GM12878 (cell line): Measurements from ENCODE around the gene PLEK2. TPM values are rescaled to one million over a fixed set of nuclear protein-coding genes. Genes with fewer than 3 reads are reported as not detected.
"Not testable (repeated sequence)": the region's sequence is repeated elsewhere in the genome, so short reads cannot be mapped to it uniquely, and the experiment has no call there.

Experiments used
- ATAC-seq: fragments of 200-7000 bp; cut with Tn5 transposase; 3 replicates; pipeline ENCODE4 v1.9.1; 2020; ENCODE audit warnings: mild to moderate bottlenecking, moderate library complexity
- BruUV-seq: library from RNA; stranded (reverse); fragments of 400-500 nt; replicated peaks from 2 replicates; lab custom pipeline; 2021; lab: Mats Ljungman, UMichigan
- CTCF ChIA-PET: fragments of 300-600 bp; sonication (Branson Sonifier 250); formaldehyde crosslinking; extraction: SDS; loops from one replicate; lab custom pipeline; 2021; ENCODE audit warnings: inconsistent platforms; lab: Yijun Ruan, JAX
- POLR2A ChIA-PET: fragments of 350-600 bp; formaldehyde crosslinking; extraction: SDS; loops from one replicate; lab custom pipeline; 2021; ENCODE audit warnings: inconsistent platforms; lab: Charles Lee
- RAD21 ChIA-PET: fragments of 300-600 bp; sonication (Branson Sonifier 250); formaldehyde crosslinking; loops from one replicate; lab custom pipeline; 2023; ENCODE audit warnings: antibody characterized with exemption; ENCODE audit not compliant: unreplicated experiment; lab: Charles Lee
- SMC1A ChIA-PET: fragments of 300-600 bp; sonication (Branson Sonifier 250); formaldehyde crosslinking; loops from one replicate; lab custom pipeline; 2023; ENCODE audit not compliant: unreplicated experiment, uncharacterized antibody; lab: Charles Lee
- DNase-seq: peaks from one replicate; pipeline ENCODE4 v3.0.0-alpha.2; 2011; ENCODE audit warnings: low read depth, low spot score
- FAIRE-seq: peaks from 3 replicates; lab custom pipeline; 2011; peaks lifted over from hg19 to GRCh38; lab: Jason Lieb, UNC
- H2AFZ ChIP-seq: 2 replicates; pipeline ENCODE4 v1.6.0; 2011; ENCODE audit warnings: low read depth, low read length, control low read depth; ENCODE audit not compliant: control insufficient read depth
- H3K27ac ChIP-seq: 2 replicates; pipeline ENCODE4 v1.5.1; 2011; ENCODE audit warnings: control low read depth; ENCODE audit not compliant: control insufficient read depth, insufficient read depth
- H3K27me3 ChIP-seq, 2 experiments: replicated peaks in 1 of 2; 2 replicates each; pipeline versions ENCODE4 v1.6.0 to v1.6.1; 2011; ENCODE audit warnings: low read length in 1 of 2; ENCODE audit not compliant: control insufficient read depth in 2 of 2, insufficient read depth in 2 of 2
- H3K36me3 ChIP-seq, 2 experiments: 2 replicates each; pipeline ENCODE4 v1.5.1; 2011; ENCODE audit warnings: low read length in 1 of 2; ENCODE audit not compliant: control insufficient read depth in 2 of 2, insufficient read depth in 2 of 2
- H3K4me1 ChIP-seq: 2 replicates; pipeline ENCODE4 v1.6.1; 2011; ENCODE audit warnings: mild to moderate bottlenecking, low read length, moderate library complexity, mixed read lengths; ENCODE audit not compliant: control insufficient read depth, insufficient read depth
- H3K4me2 ChIP-seq: 2 replicates; pipeline ENCODE4 v1.6.0; 2011; ENCODE audit warnings: control low read depth; ENCODE audit not compliant: control insufficient read depth, insufficient read depth
- H3K4me3 ChIP-seq: fragments of 200-600 bp; sonication (generic); 2 replicates; pipeline ENCODE4 v1.5.1; 2016
- H3K79me2 ChIP-seq: 2 replicates; pipeline ENCODE4 v1.6.0; 2011; ENCODE audit warnings: low read length; ENCODE audit not compliant: control insufficient read depth, insufficient read depth
- H3K9ac ChIP-seq: 2 replicates; pipeline ENCODE4 v1.8.0; 2011; ENCODE audit warnings: low read length, control low read depth, mixed read lengths; ENCODE audit not compliant: control insufficient read depth, insufficient read depth
- H3K9me3 ChIP-seq: replicated peaks from 3 replicates; pipeline ENCODE4 v1.5.1; 2011; ENCODE audit warnings: mild to moderate bottlenecking, low read length; ENCODE audit not compliant: control insufficient read depth, insufficient read depth
- H4K20me1 ChIP-seq: 2 replicates; pipeline ENCODE4 v1.6.0; 2011; ENCODE audit not compliant: control insufficient read depth, insufficient read depth
- SMAD5 ChIP-seq: IDR thresholded peaks from 2 replicates; pipeline ENCODE4 v1.6.1; 2016; ENCODE audit warnings: antibody characterized with exemption, low read depth
- WGBS: methylation state at CpG from one replicate; pipeline ENCODE4 v1.1.6; 2016; ENCODE audit warnings: low lambda C conversion rate; ENCODE audit not compliant: insufficient replicate concordance, insufficient coverage; ENCODE audit errors: missing lambda C conversion rate; 5-methylcytosine and 5-hydroxymethylcytosine counted together
- in situ Hi-C: fragments of 300-500 bp; cut with MboI; formaldehyde crosslinking; loops from 9 replicates; pipeline ENCODE4 v1.14.3; 2018; ENCODE audit warnings: mixed read lengths
- intact Hi-C: fragments of 100-400 bp; cut with micrococcal nuclease; formaldehyde crosslinking; loops from one replicate; pipeline ENCODE4 v1.14.2; 2022; ENCODE audit not compliant: unreplicated experiment
- polyA plus RNA-seq, 11 experiments: library from polyadenylated mRNA; depleted of rRNA in 4 of 11; unstranded in 6 of 11; stranded (reverse) in 5 of 11; fragments of >200 nt; fragmentation: Nextera tagmentation in 4 of 11; fragmentation: Illumina TruSeq in 1 of 11; extraction: Ambion mirVana in 4 of 11; extraction: Trizol in 1 of 11; gene quantifications; 1 replicate in 1 of 11; 2 replicates in 10 of 11; pipeline versions ENCODE4 v1.2.1 to v1.2.3, GENCODE V29; 2011 to 2016; ENCODE audit warnings: inconsistent platforms in 2 of 11, missing spikeins in 2 of 11, low read depth in 1 of 11
- total RNA-seq, 4 experiments: library from RNA; depleted of rRNA in 3 of 4; stranded (reverse); fragments of >200 nt in 3 of 4; fragmentation: Illumina TruSeq in 1 of 4; extraction: Trizol in 1 of 4; gene quantifications; 2 replicates each; pipeline versions ENCODE4 v1.2.1 to v1.2.3, GENCODE V29; 2013 to 2021
- TF ChIP-seq, protein P1 (sequence below): fragments of 450-650 bp; formaldehyde crosslinking; IDR thresholded peaks from 2 replicates; pipeline ENCODE4 v1.5.0; 2022; ENCODE audit warnings: mild to moderate bottlenecking, missing genetic modification characterization
- TF ChIP-seq, protein P2 (sequence below), 3 experiments: IDR thresholded peaks in 2 of 3; conservative IDR thresholded peaks in 1 of 3; 2 replicates each; pipeline ENCODE4 v1.5.1; 2011; ENCODE audit warnings: low read depth in 3 of 3, low read length in 3 of 3, mild to moderate bottlenecking in 3 of 3, control low read depth in 2 of 3, moderate library complexity in 2 of 3, inconsistent platforms in 1 of 3, mixed read lengths in 1 of 3; ENCODE audit not compliant: control insufficient read depth in 2 of 3, insufficient read depth in 1 of 3; ENCODE audit errors: extremely low read depth in 1 of 3

PLEK2 gene
- total and polyA plus RNA-seq, 10 of the 15 experiments (the other 5 are each of a cell fraction or from before 2014, with no cell fraction given), result 0.08 to 0.20 TPM; not detected in 8

DNA sequence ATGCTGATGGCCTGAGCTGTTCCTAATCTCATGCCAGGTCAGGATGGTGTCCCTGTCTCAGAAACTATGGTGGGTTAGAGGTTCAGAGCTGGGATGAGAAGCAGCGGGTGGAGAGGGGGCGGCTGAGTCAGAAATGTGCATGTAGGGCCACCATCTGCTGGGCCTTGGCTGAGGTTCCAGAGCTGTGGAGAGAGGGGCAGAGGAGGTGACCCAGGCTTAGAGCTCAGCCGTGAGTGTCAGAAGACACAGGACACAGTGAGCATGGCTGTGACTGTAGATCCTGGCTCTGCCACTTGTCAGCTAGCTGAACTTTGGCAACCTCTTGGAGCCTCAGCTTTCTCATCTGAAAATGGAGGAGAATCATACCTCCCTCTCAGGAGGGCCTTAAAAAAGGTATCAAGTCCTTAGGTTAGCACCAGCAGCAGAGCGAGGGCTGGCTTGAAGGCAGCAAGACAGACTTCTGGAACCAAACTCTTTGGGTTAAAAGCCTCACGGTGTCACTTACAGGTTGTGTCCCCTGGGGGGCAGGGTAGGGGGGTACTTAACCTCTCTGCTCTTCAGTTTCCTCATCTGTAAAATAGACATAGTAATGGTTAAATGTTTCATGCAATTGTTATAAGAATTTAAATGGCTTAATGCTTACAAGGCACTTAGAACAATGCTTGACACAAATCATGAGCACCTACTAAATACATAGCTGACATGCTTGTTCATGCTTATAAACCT, 41.8 kb upstream of the PLEK2 start:
- TF ChIP-seq, protein P1, sequence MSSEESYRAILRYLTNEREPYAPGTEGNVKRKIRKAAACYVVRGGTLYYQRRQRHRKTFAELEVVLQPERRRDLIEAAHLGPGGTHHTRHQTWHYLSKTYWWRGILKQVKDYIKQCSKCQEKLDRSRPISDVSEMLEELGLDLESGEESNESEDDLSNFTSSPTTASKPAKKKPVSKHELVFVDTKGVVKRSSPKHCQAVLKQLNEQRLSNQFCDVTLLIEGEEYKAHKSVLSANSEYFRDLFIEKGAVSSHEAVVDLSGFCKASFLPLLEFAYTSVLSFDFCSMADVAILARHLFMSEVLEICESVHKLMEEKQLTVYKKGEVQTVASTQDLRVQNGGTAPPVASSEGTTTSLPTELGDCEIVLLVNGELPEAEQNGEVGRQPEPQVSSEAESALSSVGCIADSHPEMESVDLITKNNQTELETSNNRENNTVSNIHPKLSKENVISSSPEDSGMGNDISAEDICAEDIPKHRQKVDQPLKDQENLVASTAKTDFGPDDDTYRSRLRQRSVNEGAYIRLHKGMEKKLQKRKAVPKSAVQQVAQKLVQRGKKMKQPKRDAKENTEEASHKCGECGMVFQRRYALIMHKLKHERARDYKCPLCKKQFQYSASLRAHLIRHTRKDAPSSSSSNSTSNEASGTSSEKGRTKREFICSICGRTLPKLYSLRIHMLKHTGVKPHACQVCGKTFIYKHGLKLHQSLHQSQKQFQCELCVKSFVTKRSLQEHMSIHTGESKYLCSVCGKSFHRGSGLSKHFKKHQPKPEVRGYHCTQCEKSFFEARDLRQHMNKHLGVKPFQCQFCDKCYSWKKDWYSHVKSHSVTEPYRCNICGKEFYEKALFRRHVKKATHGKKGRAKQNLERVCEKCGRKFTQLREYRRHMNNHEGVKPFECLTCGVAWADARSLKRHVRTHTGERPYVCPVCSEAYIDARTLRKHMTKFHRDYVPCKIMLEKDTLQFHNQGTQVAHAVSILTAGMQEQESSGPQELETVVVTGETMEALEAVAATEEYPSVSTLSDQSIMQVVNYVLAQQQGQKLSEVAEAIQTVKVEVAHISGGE, result no peak
- no peak for TF ChIP-seq SMAD5
- TF ChIP-seq, protein P2, sequence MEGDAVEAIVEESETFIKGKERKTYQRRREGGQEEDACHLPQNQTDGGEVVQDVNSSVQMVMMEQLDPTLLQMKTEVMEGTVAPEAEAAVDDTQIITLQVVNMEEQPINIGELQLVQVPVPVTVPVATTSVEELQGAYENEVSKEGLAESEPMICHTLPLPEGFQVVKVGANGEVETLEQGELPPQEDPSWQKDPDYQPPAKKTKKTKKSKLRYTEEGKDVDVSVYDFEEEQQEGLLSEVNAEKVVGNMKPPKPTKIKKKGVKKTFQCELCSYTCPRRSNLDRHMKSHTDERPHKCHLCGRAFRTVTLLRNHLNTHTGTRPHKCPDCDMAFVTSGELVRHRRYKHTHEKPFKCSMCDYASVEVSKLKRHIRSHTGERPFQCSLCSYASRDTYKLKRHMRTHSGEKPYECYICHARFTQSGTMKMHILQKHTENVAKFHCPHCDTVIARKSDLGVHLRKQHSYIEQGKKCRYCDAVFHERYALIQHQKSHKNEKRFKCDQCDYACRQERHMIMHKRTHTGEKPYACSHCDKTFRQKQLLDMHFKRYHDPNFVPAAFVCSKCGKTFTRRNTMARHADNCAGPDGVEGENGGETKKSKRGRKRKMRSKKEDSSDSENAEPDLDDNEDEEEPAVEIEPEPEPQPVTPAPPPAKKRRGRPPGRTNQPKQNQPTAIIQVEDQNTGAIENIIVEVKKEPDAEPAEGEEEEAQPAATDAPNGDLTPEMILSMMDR (IDR thresholded peaks at IDR 0.05 in 2 of 3, conservative IDR thresholded peaks at IDR 0.05 in 1 of 3; ENCODE audit: control insufficient read depth in 2 of 3, extremely low read depth in 1 of 3, insufficient read depth in 1 of 3, low read depth in 3 of 3, low read length in 3 of 3), result 0 out of 6 replicates have a peak, but pooled peaks of 1 of the 3 experiments have one; percentile 12
- DNase-seq (no peak), ATAC-seq (no peak), FAIRE-seq (no peak)
- Histone ChIP-seq H3K79me2 (no peaks in the 10 kb centered on the region), H3K27me3 (no peaks in the 10 kb centered on the region), H3K27ac (no peak overlapping the region), H3K9ac (no peak overlapping the region), H3K4me2 (no peak overlapping the region), H2AFZ (no peak overlapping the region), H3K4me1 (no peaks in the 10 kb centered on the region), H4K20me1 (no peaks in the 10 kb centered on the region), H3K36me3 (no peaks in the 10 kb centered on the region), H3K4me3 (no peak overlapping the region), H3K9me3 (no peaks in the 10 kb centered on the region; the same call in 2 of the 3 replicates)
- ChIA-PET SMC1A (interaction anchor here (0.9 to 1.6 kb wide), 3 partner anchors 9 to 118 kb away, joined by 3 to 4 read pairs (median 3); no protein-coding TSS in a partner anchor), CTCF (interaction anchor here (0.6 to 1.1 kb wide), 3 partner anchors 8 to 117 kb away, joined by 3 to 4 read pairs (median 3); no protein-coding TSS in a partner anchor), POLR2A (no interaction called here), RAD21 (interaction anchor here (1.0 to 1.9 kb wide), 2 partner anchors 26 to 118 kb away, joined by 3 to 4 read pairs; no protein-coding TSS in a partner anchor)
- in situ Hi-C loops (no loop called here), intact Hi-C loops (no loop called here)
- WGBS, result 55% methylated on average over 5 of the region's 5 CpGs
- BruUV-seq, result no TSS peak

DNA sequence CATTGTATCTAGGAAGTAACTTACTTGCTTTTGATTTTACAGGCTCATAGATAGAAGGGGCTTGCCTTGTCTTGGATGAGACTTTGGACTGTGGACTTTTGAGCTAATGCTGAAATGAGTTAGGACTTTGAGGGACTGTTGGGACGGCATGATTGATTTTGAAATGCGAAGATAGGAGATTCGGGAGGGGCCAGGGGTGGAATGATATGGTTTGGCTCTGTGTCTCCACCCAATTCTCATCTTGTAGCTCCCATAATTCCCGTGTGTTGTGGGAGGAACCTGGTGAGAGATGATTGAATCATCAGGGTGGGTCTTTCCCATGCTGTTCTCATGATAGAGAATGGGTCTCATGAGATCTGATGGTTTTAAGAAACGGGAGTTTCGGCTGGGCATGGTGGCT, 39.7 kb upstream of the PLEK2 start:
- H3K9me3 ChIP-seq, BruUV-seq, H2AFZ ChIP-seq, intact Hi-C loops, H4K20me1 ChIP-seq, H3K79me2 ChIP-seq, H3K4me3 ChIP-seq, H3K9ac ChIP-seq, DNase-seq, in situ Hi-C loops, RAD21 ChIA-PET, H3K27ac ChIP-seq, ATAC-seq, H3K4me1 ChIP-seq, FAIRE-seq, H3K36me3 ChIP-seq, H3K27me3 ChIP-seq, H3K4me2 ChIP-seq: not testable (repeated sequence)
- WGBS, result 35% methylated on average over 6 of the region's 6 CpGs
- ChIA-PET SMC1A (interaction anchor here (0.8 kb wide), 1 partner anchor 253 kb away, joined by 3 read pairs; no protein-coding TSS in a partner anchor), POLR2A (interaction anchor here (0.6 kb wide), 2 partner anchors 8 to 10 kb away, joined by 3 read pairs; no protein-coding TSS in a partner anchor), CTCF (interaction anchor here (1.2 to 1.7 kb wide), 2 partner anchors 22 to 67 kb away, joined by 4 to 5 read pairs; no protein-coding TSS in a partner anchor)
